SJSA1 (cell line): ENCODE results near the gene TMEM259. TPM values are rescaled to one million over a fixed set of nuclear protein-coding genes. Genes with fewer than 3 reads are reported as not detected.

Source experiments
- DNase-seq, 2 experiments: peaks; one replicate each; pipeline ENCODE4 v3.0.0-alpha.2; 2015 to 2020; ENCODE audit warnings: low spot score in 2 of 2, low read depth in 1 of 2
- H3K27ac ChIP-seq: fragments of 250-450 bp; sonication (Bioruptor Pico); 2 replicates; pipeline ENCODE4 v1.5.1; 2020; ENCODE audit warnings: mild to moderate bottlenecking, moderate library complexity
- H3K27me3 ChIP-seq: fragments of 250-450 bp; sonication (Bioruptor Pico); replicated peaks from 2 replicates; pipeline ENCODE4 v1.5.1; 2020; ENCODE audit warnings: mild to moderate bottlenecking, moderate library complexity
- H3K36me3 ChIP-seq: fragments of 250-450 bp; sonication (Bioruptor Pico); 2 replicates; pipeline ENCODE4 v1.5.1; 2020; ENCODE audit warnings: mild to moderate bottlenecking
- H3K4me1 ChIP-seq: fragments of 250-450 bp; sonication (Bioruptor Pico); replicated peaks from 2 replicates; pipeline ENCODE4 v1.6.1; 2021; ENCODE audit warnings: mild to moderate bottlenecking
- H3K4me3 ChIP-seq: fragments of 250-450 bp; sonication (Bioruptor Pico); 2 replicates; pipeline ENCODE4 v1.5.1; 2020; ENCODE audit warnings: mild to moderate bottlenecking
- H3K9me3 ChIP-seq: fragments of 250-450 bp; sonication (Bioruptor Pico); replicated peaks from 2 replicates; pipeline ENCODE4 v1.5.1; 2020; ENCODE audit warnings: mild to moderate bottlenecking
- total RNA-seq: library from RNA; depleted of rRNA; stranded (reverse); fragments of >200 nt; shearing (Covaris generic); gene quantifications from 2 replicates; pipeline ENCODE4 v1.2.3, GENCODE V29; 2014

TMEM259 gene
- total RNA-seq, 1 experiment from 2014 or later: 122 TPM

- H3K27me3 ChIP-seq: no peaks in the 10 kb centered on the region
- H3K4me3 ChIP-seq: no peak overlapping the region
Measured at GRCh38 chr19:977058-977464, 43.9 kb downstream of the TMEM259 start.

DNA sequence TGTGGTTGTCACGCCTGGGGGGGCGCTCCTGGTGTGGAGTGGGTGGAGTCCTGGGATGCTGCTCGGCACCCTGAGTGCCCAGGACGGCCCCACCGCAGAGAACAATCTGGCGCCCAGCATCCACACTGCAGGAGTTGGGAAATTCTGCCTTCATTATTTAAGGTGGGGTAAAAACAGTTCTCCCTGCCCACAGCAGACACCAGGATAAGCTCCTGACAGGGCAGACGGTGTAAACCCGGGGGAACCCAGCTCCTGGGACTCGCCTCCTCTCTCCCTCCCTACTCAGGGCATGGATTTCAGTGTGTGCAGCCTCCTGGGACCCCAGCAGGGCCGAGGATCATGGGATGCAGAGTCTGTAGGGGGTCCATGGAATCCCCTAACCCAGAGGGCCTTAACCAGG is 44.4 kb downstream of the TMEM259 start:
- H3K4me3 ChIP-seq: no peak overlapping the region
- H3K27ac ChIP-seq: no peak overlapping the region
- DNase-seq: no peak
- no peaks in the 10 kb centered on the region for H3K4me1 ChIP-seq
- H3K36me3 ChIP-seq: peaks cover under 1% of the 10 kb centered on the region; the same call in 1 of the 2 replicates
- H3K9me3 ChIP-seq: no peaks in the 10 kb centered on the region
- no peaks in the 10 kb centered on the region for H3K27me3 ChIP-seq

More at GRCh38 chr19:977058-977464, 43.9 kb downstream of the TMEM259 start:
- Histone ChIP-seq H3K4me1 (no peaks in the 10 kb centered on the region), H3K9me3 (no peaks in the 10 kb centered on the region), H3K36me3 (no peaks in the 10 kb centered on the region), H3K27ac (no peak overlapping the region)
- DNase-seq: no peak

GRCh38 chr19:974564-975257 is 46.2 kb downstream of the TMEM259 start:
- H3K27me3 ChIP-seq: no peaks in the 10 kb centered on the region
- no peak for DNase-seq
- H3K4me1 ChIP-seq: no peaks in the 10 kb centered on the region
- H3K4me3 ChIP-seq: no peak overlapping the region
- H3K27ac ChIP-seq: no peak overlapping the region
- H3K9me3 ChIP-seq: 0 out of 2 replicates have a peak, but pooled peaks cover 3% of the 10 kb centered on the region
- H3K36me3 ChIP-seq: peaks cover 15% of the 10 kb centered on the region

DNA sequence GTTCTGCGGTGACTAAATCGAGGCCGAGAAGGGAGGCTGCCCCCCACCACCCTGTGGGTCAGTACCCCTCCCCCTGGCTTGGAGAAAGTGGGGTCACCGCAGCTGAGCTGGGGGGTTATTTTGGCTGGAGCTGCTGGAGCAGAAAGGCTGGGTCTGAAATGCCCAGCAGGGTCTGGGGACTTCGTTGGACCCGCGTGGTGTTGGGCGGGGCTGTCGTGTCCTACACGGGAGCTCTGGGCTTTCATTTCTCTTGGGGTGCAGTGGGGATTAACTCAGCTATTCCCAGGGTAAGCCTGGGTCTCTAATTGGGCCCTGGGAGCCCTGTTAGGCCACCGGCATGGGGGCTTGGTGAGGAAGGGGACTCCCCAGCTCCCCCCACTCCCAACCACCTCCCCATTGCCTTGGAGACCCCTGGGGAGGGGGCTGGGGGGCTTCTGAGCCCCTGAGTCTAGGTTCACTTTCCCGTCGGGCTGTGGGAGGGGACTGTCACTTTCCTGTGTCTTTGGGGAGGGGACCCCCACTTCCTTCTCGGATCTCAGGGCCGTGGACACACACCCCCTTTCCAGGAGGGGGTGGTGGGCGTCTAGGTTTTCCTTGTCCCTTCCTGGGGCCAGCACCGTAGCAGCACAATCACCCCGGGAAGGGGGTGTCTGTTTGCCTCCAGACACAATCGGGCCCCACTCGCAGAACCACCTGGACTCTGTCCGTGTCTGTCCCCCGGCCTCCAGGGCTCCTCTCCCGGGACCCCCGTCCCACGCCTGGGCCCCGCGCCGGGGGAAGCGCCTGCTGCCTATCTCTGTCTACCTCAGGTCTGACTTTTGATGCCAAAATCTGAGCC is 47.0 kb downstream of the TMEM259 start:
- H3K27me3 ChIP-seq: no peaks in the 10 kb centered on the region
- no peak for DNase-seq
- no peaks in the 10 kb centered on the region for H3K4me1 ChIP-seq
- no peak overlapping the region for H3K27ac ChIP-seq
- 0 out of 2 replicates have a peak, but pooled peaks cover 3% of the 10 kb centered on the region for H3K9me3 ChIP-seq
- no peak overlapping the region for H3K4me3 ChIP-seq
- peaks cover 18% of the 10 kb centered on the region for H3K36me3 ChIP-seq

GRCh38 chr19:972281-972680 is 48.6 kb downstream of the TMEM259 start:
- Histone ChIP-seq H3K9me3 (0 out of 2 replicates have a peak, but pooled peaks cover 3% of the 10 kb centered on the region), H3K4me3 (no peak overlapping the region), H3K27ac (no peak overlapping the region), H3K27me3 (no peaks in the 10 kb centered on the region), H3K36me3 (peaks cover 26% of the 10 kb centered on the region), H3K4me1 (no peaks in the 10 kb centered on the region)
- DNase-seq: no peak

- Histone ChIP-seq H3K27ac (no peak overlapping the region), H3K4me3 (no peak overlapping the region), H3K36me3 (peaks cover 31% of the 10 kb centered on the region), H3K9me3 (0 out of 2 replicates have a peak, but pooled peaks cover 3% of the 10 kb centered on the region), H3K27me3 (no peaks in the 10 kb centered on the region), H3K4me1 (no peaks in the 10 kb centered on the region)
- no peak for DNase-seq
Measured at GRCh38 chr19:971795-972194, 49.1 kb downstream of the TMEM259 start.

DNA sequence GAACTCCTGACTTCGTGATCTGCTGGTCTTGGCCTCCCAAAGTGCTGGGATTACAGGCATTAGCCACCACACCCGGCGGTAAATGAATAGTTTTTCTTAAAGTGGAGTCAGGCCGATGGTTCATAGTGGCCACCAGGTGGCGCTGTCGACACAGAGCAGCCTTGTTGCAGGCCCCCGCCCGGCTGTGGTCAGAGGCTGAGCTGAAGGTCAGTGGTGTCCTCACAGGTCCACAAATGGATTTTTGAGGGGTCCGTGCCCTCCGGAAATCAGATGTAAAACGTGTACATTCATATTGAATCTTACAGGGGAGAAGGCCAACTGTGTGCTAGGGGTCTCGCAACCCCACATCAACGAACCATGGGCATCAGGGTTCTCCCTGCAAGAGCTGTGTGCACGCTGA is 50.2 kb downstream of the TMEM259 start:
- peaks cover 35% of the 10 kb centered on the region for H3K36me3 ChIP-seq
- no peak overlapping the region for H3K4me3 ChIP-seq
- H3K9me3 ChIP-seq: 0 out of 2 replicates have a peak, but pooled peaks cover 3% of the 10 kb centered on the region

GRCh38 chr19:966485-967088 is 54.3 kb downstream of the TMEM259 start:
- H3K36me3 ChIP-seq: peaks cover 43% of the 10 kb centered on the region
- no peaks in the 10 kb centered on the region for H3K4me1 ChIP-seq

More for the DNA sequence above, 50.2 kb downstream of the TMEM259 start:
- Histone ChIP-seq H3K27ac (no peak overlapping the region), H3K27me3 (no peaks in the 10 kb centered on the region), H3K4me1 (no peaks in the 10 kb centered on the region)
- no peak for DNase-seq

GRCh38 chr19:964761-965694 is 55.9 kb downstream of the TMEM259 start:
- no peaks in the 10 kb centered on the region for H3K4me1 ChIP-seq
- H3K4me3 ChIP-seq: no peak overlapping the region
- no peak overlapping the region for H3K27ac ChIP-seq
- H3K9me3 ChIP-seq: 0 out of 2 replicates have a peak, but pooled peaks cover 3% of the 10 kb centered on the region
- H3K27me3 ChIP-seq: no peaks in the 10 kb centered on the region
- no peak for DNase-seq
- peaks cover 30% of the 10 kb centered on the region for H3K36me3 ChIP-seq

More at GRCh38 chr19:966485-967088, 54.3 kb downstream of the TMEM259 start:
- H3K9me3 ChIP-seq: 0 out of 2 replicates have a peak, but pooled peaks cover 6% of the 10 kb centered on the region
- H3K27me3 ChIP-seq: no peaks in the 10 kb centered on the region
- no peak for DNase-seq
- H3K4me3 ChIP-seq: no peak overlapping the region
- H3K27ac ChIP-seq: no peak overlapping the region

DNA sequence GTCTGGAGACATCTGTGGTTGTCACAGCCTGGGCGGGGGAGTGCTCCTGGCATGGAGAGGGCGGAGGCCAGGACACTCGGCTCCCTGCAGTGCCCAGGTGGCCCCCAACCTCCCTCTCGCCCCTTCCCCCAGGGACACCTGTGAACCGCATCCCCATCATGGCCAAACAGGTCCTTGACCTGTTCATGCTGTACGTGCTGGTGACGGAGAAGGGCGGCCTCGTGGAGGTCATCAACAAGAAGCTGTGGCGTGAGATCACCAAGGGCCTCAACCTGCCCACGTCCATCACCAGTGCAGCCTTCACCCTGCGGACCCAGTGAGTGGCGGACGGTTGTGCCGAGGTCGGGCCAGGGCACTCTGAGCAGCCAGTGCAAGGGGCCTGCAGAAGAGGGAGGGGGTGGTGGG is 56.8 kb downstream of the TMEM259 start:
- Histone ChIP-seq H3K4me1 (no peaks in the 10 kb centered on the region), H3K4me3 (no peak overlapping the region), H3K27me3 (no peaks in the 10 kb centered on the region), H3K27ac (no peak overlapping the region), H3K36me3 (peaks cover 26% of the 10 kb centered on the region), H3K9me3 (0 out of 2 replicates have a peak, but pooled peaks cover 3% of the 10 kb centered on the region)
- DNase-seq: no peak

GRCh38 chr19:963486-963951 is 57.4 kb downstream of the TMEM259 start:
- H3K27me3 ChIP-seq: no peaks in the 10 kb centered on the region
- no peak for DNase-seq
- 0 out of 2 replicates have a peak, but pooled peaks cover 3% of the 10 kb centered on the region for H3K9me3 ChIP-seq
- H3K4me1 ChIP-seq: no peaks in the 10 kb centered on the region
- no peak overlapping the region for H3K4me3 ChIP-seq
- H3K36me3 ChIP-seq: peaks cover 20% of the 10 kb centered on the region
- no peak overlapping the region for H3K27ac ChIP-seq

- Histone ChIP-seq H3K4me1 (no peaks in the 10 kb centered on the region), H3K36me3 (peaks cover 20% of the 10 kb centered on the region), H3K27me3 (no peaks in the 10 kb centered on the region), H3K4me3 (no peak overlapping the region), H3K27ac (no peak overlapping the region), H3K9me3 (0 out of 2 replicates have a peak, but pooled peaks cover 3% of the 10 kb centered on the region)
- DNase-seq: no peak
Measured at GRCh38 chr19:962683-963400, 58.1 kb downstream of the TMEM259 start.
